IMR-90 (cell line): Measurements from ENCODE around the gene DEGS2. TPM values are rescaled to one million over a fixed set of nuclear protein-coding genes. Genes with fewer than 3 reads are reported as not detected.

Experiments used
- ATAC-seq: fragments of 200-7000 bp; cut with Tn5 transposase; 2 replicates; pipeline ENCODE4 v1.9.1; 2020; ENCODE audit warnings: low read depth, mild to moderate bottlenecking, moderate library complexity
- BruUV-seq: library from RNA; stranded (reverse); fragments of 400-500 nt; replicated peaks from 2 replicates; lab custom pipeline; 2021; lab: Mats Ljungman, UMichigan
- CTCF ChIA-PET: fragments of 300-600 bp; formaldehyde crosslinking; extraction: SDS; loops from one replicate; lab custom pipeline; 2021; ENCODE audit warnings: antibody characterized with exemption; lab: Yijun Ruan, JAX
- POLR2A ChIA-PET: fragments of 300-600 bp; sonication (Branson Sonifier 250); formaldehyde crosslinking; loops from one replicate; lab custom pipeline; 2022; ENCODE audit warnings: antibody characterized with exemption; ENCODE audit not compliant: unreplicated experiment; lab: Charles Lee
- DNase-seq: peaks from one replicate; pipeline ENCODE4 v3.0.0; 2013
- H2AFZ ChIP-seq: replicated peaks from 2 replicates; pipeline ENCODE3; 2013; ENCODE audit warnings: low read length, mild to moderate bottlenecking; ENCODE audit not compliant: poor library complexity
- H2AK5ac ChIP-seq: 2 replicates; pipeline ENCODE4 v1.6.1; 2013; ENCODE audit warnings: low read depth, low read length, inconsistent platforms
- H2AK9ac ChIP-seq: replicated peaks from 2 replicates; pipeline ENCODE3; 2013; ENCODE audit warnings: mild to moderate bottlenecking, low read depth, low read length, moderate library complexity; ENCODE audit not compliant: poor library complexity
- H2BK120ac ChIP-seq: 2 replicates; pipeline ENCODE4 v1.6.1; 2013; ENCODE audit warnings: low read depth, low read length, inconsistent platforms
- H2BK15ac ChIP-seq: 3 replicates; pipeline ENCODE4 v1.6.1; 2013; ENCODE audit warnings: low read depth, low read length, inconsistent platforms
- H2BK20ac ChIP-seq: 2 replicates; pipeline ENCODE4 v1.6.1; 2013; ENCODE audit warnings: low read depth, mild to moderate bottlenecking, inconsistent platforms, low read length, moderate library complexity
- H2BK5ac ChIP-seq: 2 replicates; pipeline ENCODE4 v1.6.1; 2013; ENCODE audit warnings: mild to moderate bottlenecking, low read depth, low read length, inconsistent platforms; ENCODE audit not compliant: poor library complexity, severe bottlenecking
- H3K14ac ChIP-seq: replicated peaks from 2 replicates; pipeline ENCODE4 v1.6.1; 2013; ENCODE audit warnings: low read depth, low read length, inconsistent platforms
- H3K18ac ChIP-seq: 2 replicates; pipeline ENCODE4 v1.6.1; 2013; ENCODE audit warnings: low read depth, low read length, control low read depth
- H3K23ac ChIP-seq: 2 replicates; pipeline ENCODE4 v1.6.1; 2013; ENCODE audit warnings: low read depth, low read length, inconsistent platforms
- H3K27ac ChIP-seq: 2 replicates; pipeline ENCODE4 v1.5.1; 2013; ENCODE audit warnings: mild to moderate bottlenecking, control low read depth, low read length; ENCODE audit not compliant: insufficient read depth
- H3K27me3 ChIP-seq: 2 replicates; pipeline ENCODE4 v1.6.1; 2013; ENCODE audit warnings: low read length; ENCODE audit not compliant: control insufficient read depth, insufficient read depth
- H3K36me3 ChIP-seq: 2 replicates; pipeline ENCODE4 v1.6.1; 2013; ENCODE audit warnings: low read length, mixed read lengths; ENCODE audit not compliant: control insufficient read depth, insufficient read depth
- H3K4ac ChIP-seq: 2 replicates; pipeline ENCODE4 v1.6.1; 2013; ENCODE audit warnings: low read depth, low read length, inconsistent platforms
- H3K4me1 ChIP-seq: 2 replicates; pipeline ENCODE4 v1.6.1; 2013; ENCODE audit warnings: low read length, mixed read lengths; ENCODE audit not compliant: control insufficient read depth, insufficient read depth
- H3K4me2 ChIP-seq: 2 replicates; pipeline ENCODE4 v1.6.1; 2013; ENCODE audit warnings: low read depth, mild to moderate bottlenecking, control low read depth, low read length, moderate library complexity
- H3K4me3 ChIP-seq: 2 replicates; pipeline ENCODE4 v1.5.1; 2013; ENCODE audit warnings: low read depth, mild to moderate bottlenecking, control low read depth, low read length, moderate library complexity; ENCODE audit not compliant: insufficient read depth
- H3K56ac ChIP-seq: 2 replicates; pipeline ENCODE4 v1.6.1; 2013; ENCODE audit warnings: low read length, inconsistent platforms; ENCODE audit not compliant: insufficient read depth; ENCODE audit errors: extremely low read depth
- H3K79me1 ChIP-seq, 2 experiments: 2 replicates each; pipeline ENCODE4 v1.6.1; 2013; ENCODE audit warnings: low read length in 2 of 2, inconsistent platforms in 1 of 2, low read depth in 1 of 2
- H3K9ac ChIP-seq: 2 replicates; pipeline ENCODE4 v1.6.1; 2013; ENCODE audit warnings: low read depth, low read length, control low read depth
- H3K9me1 ChIP-seq: 2 replicates; pipeline ENCODE4 v1.6.1; 2013; ENCODE audit warnings: low read length, inconsistent platforms; ENCODE audit not compliant: insufficient read depth
- H3K9me3 ChIP-seq: 2 replicates; pipeline ENCODE4 v1.6.1; 2013; ENCODE audit warnings: low read length; ENCODE audit not compliant: control insufficient read depth, insufficient read depth
- H4K20me1 ChIP-seq: 2 replicates; pipeline ENCODE4 v1.6.1; 2013; ENCODE audit warnings: low read length, inconsistent platforms; ENCODE audit not compliant: insufficient read depth
- H4K5ac ChIP-seq: 2 replicates; pipeline ENCODE4 v1.6.1; 2013; ENCODE audit warnings: mild to moderate bottlenecking, low read depth, low read length, control low read depth
- H4K8ac ChIP-seq, 2 experiments: 2 replicates each; pipeline ENCODE4 v1.6.1; 2013; ENCODE audit warnings: low read depth in 2 of 2, low read length in 2 of 2, control low read depth in 1 of 2, inconsistent platforms in 1 of 2
- H4K91ac ChIP-seq: 2 replicates; pipeline ENCODE4 v1.6.1; 2013; ENCODE audit warnings: low read depth, low read length, inconsistent platforms; ENCODE audit not compliant: insufficient read depth
- BHLHE40 ChIP-seq: fragments of 150-350 bp; IDR thresholded peaks from 2 replicates; pipeline ENCODE4 v1.6.1; 2016; ENCODE audit warnings: mild to moderate bottlenecking, low read depth, low read length
- MAFK ChIP-seq: IDR thresholded peaks from 2 replicates; pipeline ENCODE4 v1.6.1; 2012; ENCODE audit warnings: low read depth, low read length, improper control_type of control experiment
- NFE2L2 ChIP-seq: fragments of 150-350 bp; IDR thresholded peaks from 2 replicates; pipeline ENCODE4 v1.6.1; 2016; ENCODE audit warnings: low read depth, mild to moderate bottlenecking, low read length
- POLR2A ChIP-seq: IDR thresholded peaks from 2 replicates; pipeline ENCODE4 v1.6.1; 2012; ENCODE audit warnings: mild to moderate bottlenecking, low read depth, low read length
- RFX5 ChIP-seq: IDR thresholded peaks from 2 replicates; pipeline ENCODE4 v1.8.0; 2012; ENCODE audit warnings: low read depth, mild to moderate bottlenecking, low read length, moderate library complexity
- WGBS, 2 experiments: methylation state at CpG; one replicate each; pipeline versions ENCODE4 v1.1.5 to v1.1.7; 2013; ENCODE audit warnings: missing lambda C conversion rate in 2 of 2; ENCODE audit not compliant: insufficient read length in 1 of 2; ENCODE audit errors: extremely low coverage in 2 of 2; 5-methylcytosine and 5-hydroxymethylcytosine counted together
- dilution Hi-C: fragments of 300-500 bp; cut with HindIII; formaldehyde crosslinking; loops from one replicate; pipeline ENCODE4 v1.14.3; 2018; ENCODE audit warnings: low sequenced_read_pairs; ENCODE audit not compliant: unreplicated experiment
- in situ Hi-C: fragments of 300-500 bp; cut with MboI; formaldehyde crosslinking; loops from 3 replicates; pipeline ENCODE4 v1.14.3; 2019; ENCODE audit warnings: low sequenced_read_pairs, inconsistent platforms, mixed read lengths
- intact Hi-C: fragments of 100-400 bp; cut with micrococcal nuclease; formaldehyde crosslinking; loops from 2 replicates; pipeline ENCODE4 v1.10.0; 2022
- polyA plus RNA-seq, 3 experiments: library from polyadenylated mRNA; depleted of rRNA; stranded (reverse); fragments of >200 nt; gene quantifications; 2 replicates each; pipeline ENCODE4 v1.2.3, GENCODE V29; 2012; ENCODE audit warnings: low replicate concordance in 1 of 3
- total RNA-seq: library from RNA; depleted of rRNA; stranded (reverse); fragments of >200 nt; gene quantifications from 2 replicates; pipeline ENCODE4 v1.2.3, GENCODE V29; 2012
- TF ChIP-seq, protein P1 (sequence below): fragments of 150-350 bp; IDR thresholded peaks from 2 replicates; pipeline ENCODE4 v1.6.1; 2017; ENCODE audit warnings: mild to moderate bottlenecking, antibody characterized with exemption, low read length, low read depth
- TF ChIP-seq, protein P2 (sequence below): conservative IDR thresholded peaks from 2 replicates; pipeline ENCODE4 v1.5.1; 2012; ENCODE audit warnings: mild to moderate bottlenecking, low read depth, low read length, improper control_type of control experiment
- TF ChIP-seq, protein P3 (sequence below): fragments of 150-350 bp; IDR thresholded peaks from 2 replicates; pipeline ENCODE4 v1.6.1; 2016; ENCODE audit warnings: low read depth, mild to moderate bottlenecking, low read length, moderate library complexity, borderline replicate concordance

DEGS2 gene
- total and polyA plus RNA-seq, 2 of the 4 experiments (the other 2 are of a cell fraction), result not detected

DNA sequence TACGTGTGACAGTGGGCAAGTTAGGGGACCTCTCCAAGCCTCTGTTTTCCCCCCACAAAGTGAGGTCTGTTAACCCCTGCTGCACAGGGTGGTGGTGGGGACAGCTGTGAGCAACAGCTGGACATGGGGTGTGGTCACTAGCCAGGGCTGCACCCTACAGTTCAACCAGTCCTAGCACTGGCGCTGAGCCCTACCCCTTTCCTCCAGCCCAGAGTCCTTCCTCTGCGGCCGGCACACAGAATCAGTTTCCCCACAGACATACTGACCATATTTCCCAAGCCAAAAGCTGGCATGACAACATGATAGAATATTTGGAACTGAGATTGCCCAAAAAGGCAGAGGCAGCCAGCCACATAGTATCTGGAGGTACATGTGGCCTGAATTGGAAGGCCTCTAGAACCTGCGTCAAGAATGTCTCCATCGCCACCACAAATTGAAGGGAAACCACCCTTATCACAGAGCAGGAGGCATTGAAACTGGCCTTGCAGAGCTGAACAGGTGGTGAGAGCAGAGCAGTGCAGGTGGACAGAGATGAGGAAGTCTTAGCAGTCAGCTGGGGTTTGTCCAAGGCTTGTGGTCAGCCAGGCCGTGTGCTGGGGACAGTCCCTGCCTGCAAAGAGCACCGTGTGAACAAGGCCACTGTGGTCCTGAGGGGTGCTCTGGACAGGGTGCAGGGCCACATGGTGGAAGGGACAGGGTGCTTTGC, 21.2 kb downstream of the DEGS2 start:
- in situ Hi-C loops (no loop called here), intact Hi-C loops (no loop called here), dilution Hi-C loops (no loop called here)
- no peak overlapping the region for H4K91ac ChIP-seq
- H2BK5ac ChIP-seq, result no peak overlapping the region
- H3K56ac ChIP-seq, result no peak overlapping the region
- no peaks in the 10 kb centered on the region for H3K79me1 ChIP-seq
- H3K4ac ChIP-seq, result no peak overlapping the region
- no peak overlapping the region for H3K23ac ChIP-seq
- H3K36me3 ChIP-seq, result peaks cover 20% of the 10 kb centered on the region
- H4K8ac ChIP-seq, result no peak overlapping the region
- H4K5ac ChIP-seq, result no peak overlapping the region
- H3K18ac ChIP-seq, result no peak overlapping the region
- no peak overlapping the region for H3K27ac ChIP-seq
- H2AFZ ChIP-seq, result no peak overlapping the region
- H4K20me1 ChIP-seq, result no peaks in the 10 kb centered on the region
- no peak overlapping the region for H2BK20ac ChIP-seq
- H2AK5ac ChIP-seq, result no peak overlapping the region
- no peaks in the 10 kb centered on the region for H3K9me3 ChIP-seq
- no peak for DNase-seq
- no peak overlapping the region for H3K4me2 ChIP-seq
- no peaks in the 10 kb centered on the region for H3K27me3 ChIP-seq
- no peak overlapping the region for H3K14ac ChIP-seq
- ATAC-seq, result no peak
- H2BK120ac ChIP-seq, result no peak overlapping the region
- BruUV-seq, result no TSS peak
- no peak overlapping the region for H2BK15ac ChIP-seq
- CTCF ChIA-PET, result no interaction called here
- no peak overlapping the region for H3K4me3 ChIP-seq
- POLR2A ChIA-PET, result no interaction called here
- H3K9me1 ChIP-seq, result 0 out of 2 replicates have a peak, but pooled peaks cover 2% of the 10 kb centered on the region
- no peak for TF ChIP-seq RFX5
- TF ChIP-seq POLR2A, result no peak
- TF ChIP-seq MAFK, result no peak
- TF ChIP-seq, protein P1, sequence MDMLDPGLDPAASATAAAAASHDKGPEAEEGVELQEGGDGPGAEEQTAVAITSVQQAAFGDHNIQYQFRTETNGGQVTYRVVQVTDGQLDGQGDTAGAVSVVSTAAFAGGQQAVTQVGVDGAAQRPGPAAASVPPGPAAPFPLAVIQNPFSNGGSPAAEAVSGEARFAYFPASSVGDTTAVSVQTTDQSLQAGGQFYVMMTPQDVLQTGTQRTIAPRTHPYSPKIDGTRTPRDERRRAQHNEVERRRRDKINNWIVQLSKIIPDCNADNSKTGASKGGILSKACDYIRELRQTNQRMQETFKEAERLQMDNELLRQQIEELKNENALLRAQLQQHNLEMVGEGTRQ, result no peak
- no peak for TF ChIP-seq BHLHE40
- TF ChIP-seq, protein P2, sequence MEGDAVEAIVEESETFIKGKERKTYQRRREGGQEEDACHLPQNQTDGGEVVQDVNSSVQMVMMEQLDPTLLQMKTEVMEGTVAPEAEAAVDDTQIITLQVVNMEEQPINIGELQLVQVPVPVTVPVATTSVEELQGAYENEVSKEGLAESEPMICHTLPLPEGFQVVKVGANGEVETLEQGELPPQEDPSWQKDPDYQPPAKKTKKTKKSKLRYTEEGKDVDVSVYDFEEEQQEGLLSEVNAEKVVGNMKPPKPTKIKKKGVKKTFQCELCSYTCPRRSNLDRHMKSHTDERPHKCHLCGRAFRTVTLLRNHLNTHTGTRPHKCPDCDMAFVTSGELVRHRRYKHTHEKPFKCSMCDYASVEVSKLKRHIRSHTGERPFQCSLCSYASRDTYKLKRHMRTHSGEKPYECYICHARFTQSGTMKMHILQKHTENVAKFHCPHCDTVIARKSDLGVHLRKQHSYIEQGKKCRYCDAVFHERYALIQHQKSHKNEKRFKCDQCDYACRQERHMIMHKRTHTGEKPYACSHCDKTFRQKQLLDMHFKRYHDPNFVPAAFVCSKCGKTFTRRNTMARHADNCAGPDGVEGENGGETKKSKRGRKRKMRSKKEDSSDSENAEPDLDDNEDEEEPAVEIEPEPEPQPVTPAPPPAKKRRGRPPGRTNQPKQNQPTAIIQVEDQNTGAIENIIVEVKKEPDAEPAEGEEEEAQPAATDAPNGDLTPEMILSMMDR, result no peak
- TF ChIP-seq, protein P3, sequence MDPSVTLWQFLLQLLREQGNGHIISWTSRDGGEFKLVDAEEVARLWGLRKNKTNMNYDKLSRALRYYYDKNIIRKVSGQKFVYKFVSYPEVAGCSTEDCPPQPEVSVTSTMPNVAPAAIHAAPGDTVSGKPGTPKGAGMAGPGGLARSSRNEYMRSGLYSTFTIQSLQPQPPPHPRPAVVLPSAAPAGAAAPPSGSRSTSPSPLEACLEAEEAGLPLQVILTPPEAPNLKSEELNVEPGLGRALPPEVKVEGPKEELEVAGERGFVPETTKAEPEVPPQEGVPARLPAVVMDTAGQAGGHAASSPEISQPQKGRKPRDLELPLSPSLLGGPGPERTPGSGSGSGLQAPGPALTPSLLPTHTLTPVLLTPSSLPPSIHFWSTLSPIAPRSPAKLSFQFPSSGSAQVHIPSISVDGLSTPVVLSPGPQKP, result no peak
- no peak for TF ChIP-seq NFE2L2
- H3K9ac ChIP-seq, result no peak overlapping the region
- WGBS, 2 experiments, result no CpG with 5 or more reads among the region's 8 CpGs
- no peaks in the 10 kb centered on the region for H3K4me1 ChIP-seq
- no peak overlapping the region for H2AK9ac ChIP-seq
